COLO668 (cell line): ENCODE measurements around the gene SPATS2.
"Not testable (repeated sequence)": the region's sequence is repeated elsewhere in the genome, so short reads cannot be mapped to it uniquely, and the experiment has no call there.

Experiments used
- DNase-seq: peaks from one replicate; lab custom pipeline; 2025; ENCODE audit not compliant: unreplicated experiment; lab: John Stamatoyannopoulos, UW

The SPATS2 gene

GRCh38 chr12:49509681-49510080 is 142.4 kb downstream of the SPATS2 start:
- not testable (repeated sequence) for DNase-seq

GRCh38 chr12:49511410-49511809 is 144.1 kb downstream of the SPATS2 start:
- DNase-seq = no peak

GRCh38 chr12:49512546-49512945 is 145.3 kb downstream of the SPATS2 start:
- DNase-seq = no peak

GRCh38 chr12:49515266-49515665 is 148.0 kb downstream of the SPATS2 start:
- DNase-seq = no peak

- no peak for DNase-seq
These were observed 151.8 kb downstream of the SPATS2 start for GRCh38 chr12:49518914-49519573.

GRCh38 chr12:49519574-49519936 is 152.3 kb downstream of the SPATS2 start:
- DNase-seq = no peak

GRCh38 chr12:49521389-49521788 is 154.1 kb downstream of the SPATS2 start:
- no peak for DNase-seq

GRCh38 chr12:49524660-49525324 is 157.5 kb downstream of the SPATS2 start:
- DNase-seq = no peak

- DNase-seq = no peak
These were observed 158.7 kb downstream of the SPATS2 start for GRCh38 chr12:49525942-49526341.

- no peak for DNase-seq
These were observed 160.3 kb downstream of the SPATS2 start for GRCh38 chr12:49527361-49528130.

- no peak for DNase-seq
These were observed 162.2 kb downstream of the SPATS2 start for GRCh38 chr12:49529414-49529813.

- DNase-seq = no peak
These were observed 164.5 kb downstream of the SPATS2 start for GRCh38 chr12:49531745-49532144.

GRCh38 chr12:49533331-49533730 is 166.1 kb downstream of the SPATS2 start:
- DNase-seq = peak; percentile 41

GRCh38 chr12:49534122-49534521 is 166.9 kb downstream of the SPATS2 start:
- not testable (repeated sequence) for DNase-seq

GRCh38 chr12:49534731-49535278 is 167.5 kb downstream of the SPATS2 start:
- no peak for DNase-seq

GRCh38 chr12:49535921-49536525 is 168.8 kb downstream of the SPATS2 start:
- DNase-seq = no peak

GRCh38 chr12:49536526-49537071 is 169.3 kb downstream of the SPATS2 start:
- no peak for DNase-seq

- no peak for DNase-seq
These were observed 170.0 kb downstream of the SPATS2 start for GRCh38 chr12:49537231-49537751.

GRCh38 chr12:49537752-49538509 is 170.7 kb downstream of the SPATS2 start:
- peak; percentile 19 for DNase-seq
